Gastrocnemius medialis (tissue), 4 donors: ENCODE results near the gene FUZ.

Experiments
- CTCF ChIP-seq, 5 experiments: fragments of 450-650 bp in 3 of 5; fragments of 200-600 bp in 2 of 5; sonication (generic) in 2 of 5; IDR thresholded peaks in 4 of 5; conservative IDR thresholded peaks in 1 of 5; 1 replicate in 4 of 5; 2 replicates in 1 of 5; pipeline ENCODE4 v1.5.1; 2016 to 2019; ENCODE audit warnings: antibody characterized with exemption in 5 of 5, mild to moderate bottlenecking in 3 of 5, moderate library complexity in 3 of 5
- POLR2A ChIP-seq, 2 donors: fragments of 450-650 bp; IDR thresholded peaks; one replicate each; pipeline ENCODE4 v1.6.1; 2017; ENCODE audit warnings: antibody characterized with exemption in 2 of 2, mild to moderate bottlenecking in 2 of 2, moderate library complexity in 2 of 2

- no peak for TF ChIP-seq POLR2A (IDR thresholded peaks at IDR 0.05)
- no peak for TF ChIP-seq CTCF (IDR thresholded peaks at IDR 0.05 in 4 of 5, conservative IDR thresholded peaks at IDR 0.05 in 1 of 5)
These were observed 37.2 kb downstream of the FUZ start for GRCh38 chr19:49775742-49776370.
